Measurements from ENCODE around the gene CYB561. TPM values are rescaled to one million over a fixed set of nuclear protein-coding genes. Genes with fewer than 3 reads are reported as not detected.
A peak's percentile ranks its signal among the peaks of the same experiment; 100 is the strongest.

Gene CYB561
- total and polyA plus RNA-seq, 10 of the 15 experiments (the other 5 are each of a cell fraction or from before 2014, with no cell fraction given): 0.52 to 6.9 (median 2.5) TPM

DNA sequence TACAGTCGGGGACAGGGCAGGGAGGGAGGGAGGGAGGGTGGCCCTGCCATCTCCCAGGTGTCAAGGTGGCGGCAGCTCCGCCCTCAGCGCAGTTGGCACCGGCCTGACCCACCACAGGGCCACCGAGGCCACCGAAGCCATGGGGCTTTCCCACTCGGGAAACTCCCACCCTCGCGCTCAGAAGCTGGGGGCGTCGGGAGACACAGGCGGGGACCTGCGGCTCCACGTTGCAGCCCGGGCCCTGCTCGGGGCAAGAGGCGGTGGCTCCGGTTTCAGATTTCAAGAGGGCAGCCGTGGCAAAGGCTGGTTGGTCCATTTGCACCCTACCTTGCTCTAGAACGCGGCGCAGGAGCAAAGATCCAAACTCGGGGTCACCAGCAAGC is 544 bp downstream of the CYB561 start:
- no TSS peak for BruUV-seq (replicated peaks)
- FAIRE-seq: no peak
- peak; percentile 66 for ATAC-seq
- Histone ChIP-seq H3K27me3 (replicated peaks in 1 of 2; ENCODE audit: control insufficient read depth in 2 of 2, insufficient read depth in 2 of 2, low read length in 1 of 2) (no peaks in the 10 kb centered on the region), H3K9ac (ENCODE audit: control insufficient read depth, insufficient read depth, low read length) (peak overlapping the region; percentile 38; the same call in 1 of the 2 replicates), H3K36me3 (ENCODE audit: control insufficient read depth in 2 of 2, insufficient read depth in 2 of 2, low read length in 1 of 2) (no peaks in the 10 kb centered on the region), H3K4me2 (ENCODE audit: control insufficient read depth, insufficient read depth) (peak overlapping the region; percentile 95), H3K27ac (ENCODE audit: control insufficient read depth, insufficient read depth) (no peak overlapping the region), H3K4me1 (ENCODE audit: control insufficient read depth, insufficient read depth, low read length) (peaks cover 14% of the 10 kb centered on the region), H3K79me2 (ENCODE audit: control insufficient read depth, insufficient read depth, low read length) (no peaks in the 10 kb centered on the region), H3K9me3 (replicated peaks; ENCODE audit: control insufficient read depth, insufficient read depth, low read length) (no peaks in the 10 kb centered on the region), H4K20me1 (ENCODE audit: control insufficient read depth, insufficient read depth) (no peaks in the 10 kb centered on the region), H3K4me3 (peak overlapping the region; percentile 80; the same call in 1 of the 2 replicates), H2AFZ (ENCODE audit: control insufficient read depth, low read depth, low read length) (peak overlapping the region; percentile 90)
- ChIA-PET CTCF (interaction anchor here (0.9 to 7.7 kb wide), 6 partner anchors 10 to 167 kb away, joined by 3 to 43 read pairs (median 8); no protein-coding TSS in a partner anchor), RAD21 (ENCODE audit: unreplicated experiment) (interaction anchor here (2.4 kb wide), 1 partner anchor 20 kb away, joined by 7 read pairs; no protein-coding TSS in a partner anchor), POLR2A (interaction anchor here (0.6 to 2.0 kb wide), 2 partner anchors 106 to 373 kb away, joined by 4 to 7 read pairs; partner anchors contain the start of gene DCAF7), SMC1A (ENCODE audit: uncharacterized antibody, unreplicated experiment) (interaction anchor here (0.8 to 4.2 kb wide), 4 partner anchors 20 to 167 kb away, joined by 3 to 14 read pairs (median 4); no protein-coding TSS in a partner anchor)
- in situ Hi-C loops (cut with MboI): loop anchor here (25.0 kb wide), 1 partner anchor 392 kb away; the partner anchor contains the start of genes FTSJ3, PSMC5 and SMARCD2
- under 1% methylated on average over 21 of the region's 24 CpGs for WGBS (ENCODE audit: insufficient coverage, insufficient replicate concordance, low lambda C conversion rate, missing lambda C conversion rate)
- TF ChIP-seq EZH2 (IDR thresholded peaks at IDR 0.05; ENCODE audit: borderline replicate concordance, control insufficient read depth, low read depth, low read length) (no peak), RELA (IDR thresholded peaks at IDR 0.05; ENCODE audit: borderline replicate concordance, partially characterized antibody) (peak; percentile 88), RUNX3 (IDR thresholded peaks at IDR 0.05; ENCODE audit: low read length) (peak; percentile 35; the same call in 1 of the 2 replicates), TCF12 (IDR thresholded peaks at IDR 0.05; ENCODE audit: low read depth, low read length) (0 out of 2 replicates have a peak, but pooled peaks have one; percentile 36), GATAD2B (conservative IDR thresholded peaks at IDR 0.05; ENCODE audit: low read depth) (peak; percentile 7; the same call in 1 of the 2 replicates), YY1 (IDR thresholded peaks at IDR 0.05; ENCODE audit: low read depth, low read length) (0 out of 2 replicates have a peak, but pooled peaks have one; percentile 9), ZNF274 (IDR thresholded peaks at IDR 0.05; ENCODE audit: insufficient read depth, insufficient read length) (no peak), CREM (IDR thresholded peaks at IDR 0.05; ENCODE audit: low read depth) (no peak), FOXK2 (IDR thresholded peaks at IDR 0.05) (no peak), EGR1 (IDR thresholded peaks at IDR 0.05; ENCODE audit: borderline replicate concordance in 1 of 2, low read depth in 2 of 2, low read length in 2 of 2) (peak in 1 of 2 experiments; percentile 54; a peak in 1 of 3 replicates)
- intact Hi-C loops (cut with micrococcal nuclease; ENCODE audit: unreplicated experiment): no loop called here
- DNase-seq (ENCODE audit: low read depth, low spot score): no peak

All from GM12878 (cell line).